Activated CD4-positive, alpha-beta T cell treated with anti-CD3 and anti-CD28 coated beads, Interleukin-2, amount 10 ng/mL, durations not matched to agents 24 days and 14 days (primary cell): ENCODE data around the gene SH3GLB1. TPM values are rescaled to one million over a fixed set of nuclear protein-coding genes. Genes with fewer than 3 reads are reported as not detected.

Source experiments
- DNase-seq: peaks from one replicate; pipeline ENCODE4 v3.0.0; 2022
- H3K27ac Mint-ChIP-seq: one replicate; pipeline ENCODE4 v1.8.0; 2022; ENCODE audit warnings: mild to moderate bottlenecking, mixed read lengths
- H3K27me3 Mint-ChIP-seq: one replicate; pipeline ENCODE4 v1.8.0; 2022; ENCODE audit warnings: mixed read lengths
- H3K36me3 Mint-ChIP-seq: one replicate; pipeline ENCODE4 v1.8.0; 2022; ENCODE audit warnings: low read depth, mild to moderate bottlenecking, mixed read lengths
- H3K4me1 Mint-ChIP-seq: one replicate; pipeline ENCODE4 v1.8.0; 2021; ENCODE audit warnings: mixed read lengths
- H3K4me3 Mint-ChIP-seq: one replicate; pipeline ENCODE4 v1.8.0; 2022; ENCODE audit warnings: mild to moderate bottlenecking, moderate library complexity, mixed read lengths
- H3K9me3 Mint-ChIP-seq: one replicate; pipeline ENCODE4 v1.8.0; 2021; ENCODE audit warnings: mixed read lengths
- intact Hi-C: fragments of 100-400 bp; cut with micrococcal nuclease; formaldehyde crosslinking; loops from one replicate; pipeline ENCODE4 v1.15.1; 2023
- total RNA-seq: library from RNA; stranded (reverse); gene quantifications from 2 replicates; pipeline ENCODE4 v1.2.3, GENCODE V29; 2022

Gene SH3GLB1
- total RNA-seq, 1 donor from 2014 or later, result 57.0 TPM

GRCh38 chr1:86748622-86749373 lies 44.4 kb downstream of the SH3GLB1 start:
- Mint-ChIP-seq H3K36me3 (peaks cover 18% of the 10 kb centered on the region), H3K9me3 (no peaks in the 10 kb centered on the region), H3K4me3 (no peak overlapping the region), H3K27ac (no peak overlapping the region), H3K27me3 (peaks cover 10% of the 10 kb centered on the region), H3K4me1 (no peaks in the 10 kb centered on the region)
- intact Hi-C loops, result no loop called here
- no peak for DNase-seq

- no peaks in the 10 kb centered on the region for H3K9me3 Mint-ChIP-seq
- peaks cover 11% of the 10 kb centered on the region for H3K36me3 Mint-ChIP-seq
- H3K4me3 Mint-ChIP-seq, result no peak overlapping the region
- H3K27ac Mint-ChIP-seq, result no peak overlapping the region
- H3K27me3 Mint-ChIP-seq, result peaks cover 15% of the 10 kb centered on the region
- intact Hi-C loops, result no loop called here
- no peak for DNase-seq
- no peaks in the 10 kb centered on the region for H3K4me1 Mint-ChIP-seq
These were observed 45.7 kb downstream of the SH3GLB1 start for GRCh38 chr1:86750076-86750475.

DNA sequence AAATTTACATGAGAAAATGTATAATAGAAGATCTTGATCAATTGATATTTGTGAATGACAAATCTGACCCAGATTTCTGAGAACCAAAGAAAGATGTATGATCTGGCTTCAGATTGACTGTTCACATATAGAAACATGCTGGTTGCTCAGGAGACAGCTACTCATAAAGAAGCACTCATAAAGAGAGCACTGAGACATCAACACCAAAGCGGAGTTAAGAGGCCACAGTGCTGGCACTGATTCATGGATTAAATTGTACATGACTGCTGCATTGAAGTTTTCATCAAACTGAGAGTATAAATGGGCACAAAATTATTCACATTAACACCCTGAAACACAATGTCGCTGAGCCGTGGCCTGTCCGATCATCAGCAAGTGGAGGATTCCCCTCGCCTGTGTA lies 46.2 kb downstream of the SH3GLB1 start:
- Mint-ChIP-seq H3K27ac (no peak overlapping the region), H3K4me1 (no peaks in the 10 kb centered on the region), H3K36me3 (peaks cover 9% of the 10 kb centered on the region), H3K4me3 (no peak overlapping the region), H3K9me3 (no peaks in the 10 kb centered on the region), H3K27me3 (peaks cover 15% of the 10 kb centered on the region)
- DNase-seq, result peak; percentile 52
- intact Hi-C loops, result no loop called here

DNA sequence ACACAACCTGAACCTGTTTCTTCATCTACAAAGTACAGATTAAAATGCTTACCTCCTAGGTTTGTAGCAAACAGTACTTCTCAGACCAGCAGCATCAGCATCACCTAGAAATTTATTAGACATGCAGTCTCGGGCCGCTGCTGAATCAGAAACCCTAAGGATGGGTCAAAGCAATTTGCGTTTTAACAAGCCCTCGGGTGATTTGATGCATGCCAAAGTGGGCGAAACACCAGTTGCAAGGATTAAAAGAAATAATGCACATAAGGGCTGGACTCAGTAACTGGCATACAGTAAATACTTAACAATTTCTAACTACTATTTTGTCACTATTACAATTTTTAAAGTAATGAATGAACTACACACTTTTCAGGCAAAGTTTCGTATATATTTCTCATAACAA lies 47.5 kb downstream of the SH3GLB1 start:
- Mint-ChIP-seq H3K27ac (no peak overlapping the region), H3K4me1 (no peaks in the 10 kb centered on the region), H3K4me3 (no peak overlapping the region), H3K36me3 (peaks cover 3% of the 10 kb centered on the region), H3K9me3 (no peaks in the 10 kb centered on the region), H3K27me3 (peaks cover 15% of the 10 kb centered on the region)
- intact Hi-C loops, result no loop called here
- DNase-seq, result peak; percentile 46

GRCh38 chr1:86753700-86754099 lies 49.3 kb downstream of the SH3GLB1 start:
- H3K4me1 Mint-ChIP-seq, result no peaks in the 10 kb centered on the region
- intact Hi-C loops, result no loop called here
- peaks cover 1% of the 10 kb centered on the region for H3K36me3 Mint-ChIP-seq
- peak; percentile 56 for DNase-seq
- no peak overlapping the region for H3K4me3 Mint-ChIP-seq
- peaks cover 15% of the 10 kb centered on the region for H3K27me3 Mint-ChIP-seq
- no peak overlapping the region for H3K27ac Mint-ChIP-seq
- no peaks in the 10 kb centered on the region for H3K9me3 Mint-ChIP-seq

DNA sequence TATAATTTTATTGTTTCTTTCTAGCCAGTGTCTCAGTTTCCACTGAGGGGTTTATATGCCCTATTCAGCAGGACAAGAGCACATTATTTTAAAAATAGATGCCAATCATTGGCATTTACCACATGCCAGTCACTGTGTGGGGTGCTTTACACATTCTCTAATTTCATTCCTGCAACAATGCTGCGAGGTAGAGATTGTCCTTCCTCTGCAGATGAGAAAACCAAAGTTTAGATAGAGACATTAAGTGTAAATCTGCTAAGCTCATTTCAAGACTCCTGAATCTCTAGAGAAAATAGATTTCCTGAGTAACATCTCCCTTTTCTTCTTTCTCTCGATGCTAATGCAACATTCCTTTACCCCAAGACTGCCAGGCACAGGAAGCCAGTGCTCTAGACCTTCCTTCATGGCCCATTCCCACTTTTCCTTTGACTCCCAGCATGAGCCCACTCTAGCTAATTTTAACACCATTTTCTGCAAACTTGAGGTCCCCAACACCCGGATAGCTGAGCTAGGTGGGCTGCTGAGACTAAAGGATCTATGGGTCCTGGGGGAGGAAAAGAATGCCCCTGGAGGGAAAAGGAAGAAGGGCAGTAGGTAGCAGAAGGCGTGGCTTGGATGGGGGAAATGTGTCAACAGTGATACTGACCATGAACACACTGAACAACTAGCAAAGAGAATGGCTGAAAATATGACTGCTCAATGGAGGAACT lies 50.0 kb downstream of the SH3GLB1 start:
- peak; percentile 44 for DNase-seq
- H3K9me3 Mint-ChIP-seq, result no peaks in the 10 kb centered on the region
- intact Hi-C loops, result no loop called here
- peaks cover 15% of the 10 kb centered on the region for H3K27me3 Mint-ChIP-seq
- no peaks in the 10 kb centered on the region for H3K4me1 Mint-ChIP-seq
- H3K4me3 Mint-ChIP-seq, result no peak overlapping the region
- H3K27ac Mint-ChIP-seq, result no peak overlapping the region
- peaks cover 1% of the 10 kb centered on the region for H3K36me3 Mint-ChIP-seq

- Mint-ChIP-seq H3K9me3 (peaks cover 4% of the 10 kb centered on the region), H3K36me3 (no peaks in the 10 kb centered on the region), H3K4me3 (no peak overlapping the region), H3K27ac (no peak overlapping the region), H3K4me1 (no peaks in the 10 kb centered on the region), H3K27me3 (peaks cover 15% of the 10 kb centered on the region)
- DNase-seq, result no peak
- intact Hi-C loops, result no loop called here
These were observed 51.7 kb downstream of the SH3GLB1 start for GRCh38 chr1:86756062-86756406.

DNA sequence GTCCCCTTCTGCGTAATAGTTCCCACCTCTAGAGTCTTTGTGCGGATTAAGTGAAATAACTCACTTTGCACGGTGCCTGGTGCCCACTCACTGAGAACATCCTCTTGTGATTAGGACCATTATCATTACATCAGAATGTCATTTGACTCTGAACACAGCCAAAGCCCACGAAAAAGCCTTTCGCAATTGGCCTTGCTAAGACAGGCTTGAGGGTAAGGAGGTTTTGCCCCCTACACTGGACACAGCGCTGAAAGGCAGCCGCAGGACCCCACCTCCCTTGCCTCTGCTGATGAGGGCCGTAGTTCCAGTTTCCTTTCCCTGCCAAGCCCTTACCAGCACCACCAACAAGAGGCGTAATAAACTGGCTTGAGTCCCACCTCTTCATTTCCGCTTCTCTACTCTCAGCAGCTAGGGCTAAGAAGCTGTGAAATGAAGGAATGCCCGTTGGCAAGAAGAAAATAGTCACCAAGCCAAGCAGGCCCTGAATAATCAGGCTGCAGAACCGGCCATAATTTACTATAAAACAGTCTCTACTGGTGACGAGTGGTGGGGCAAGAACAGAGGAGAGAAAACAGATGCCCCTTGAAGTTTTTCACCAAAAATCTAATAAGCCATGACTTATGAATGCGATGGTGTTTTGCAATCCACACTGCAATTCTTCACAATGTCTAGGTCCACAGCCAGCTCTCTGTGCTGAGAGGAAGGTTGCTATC lies 53.1 kb downstream of the SH3GLB1 start:
- intact Hi-C loops, result no loop called here
- H3K27ac Mint-ChIP-seq, result no peak overlapping the region
- H3K4me1 Mint-ChIP-seq, result no peaks in the 10 kb centered on the region
- peaks cover 11% of the 10 kb centered on the region for H3K27me3 Mint-ChIP-seq
- no peaks in the 10 kb centered on the region for H3K36me3 Mint-ChIP-seq
- peaks cover 4% of the 10 kb centered on the region for H3K9me3 Mint-ChIP-seq
- DNase-seq, result no peak
- H3K4me3 Mint-ChIP-seq, result no peak overlapping the region

DNA sequence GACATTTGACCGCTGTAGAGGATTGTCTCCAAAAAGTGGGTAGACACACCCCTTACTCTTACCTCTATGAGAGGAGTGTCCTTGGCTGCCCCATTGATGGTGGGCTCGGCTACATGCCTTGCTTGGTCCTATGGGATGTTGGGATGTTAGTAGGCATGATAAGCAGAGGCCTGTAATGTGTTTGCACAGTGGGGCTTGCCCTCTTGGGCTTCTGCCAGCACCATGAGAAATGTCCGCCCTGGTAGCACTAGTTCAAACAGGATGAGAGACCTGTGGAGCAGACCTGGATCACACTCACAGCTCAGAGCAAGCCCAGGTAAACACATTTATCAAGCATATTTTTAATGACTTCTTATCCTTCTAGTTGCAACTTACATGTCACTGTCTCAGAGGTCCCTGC lies 54.2 kb downstream of the SH3GLB1 start:
- H3K27me3 Mint-ChIP-seq, result peaks cover 5% of the 10 kb centered on the region
- no peaks in the 10 kb centered on the region for H3K4me1 Mint-ChIP-seq
- DNase-seq, result no peak

DNA sequence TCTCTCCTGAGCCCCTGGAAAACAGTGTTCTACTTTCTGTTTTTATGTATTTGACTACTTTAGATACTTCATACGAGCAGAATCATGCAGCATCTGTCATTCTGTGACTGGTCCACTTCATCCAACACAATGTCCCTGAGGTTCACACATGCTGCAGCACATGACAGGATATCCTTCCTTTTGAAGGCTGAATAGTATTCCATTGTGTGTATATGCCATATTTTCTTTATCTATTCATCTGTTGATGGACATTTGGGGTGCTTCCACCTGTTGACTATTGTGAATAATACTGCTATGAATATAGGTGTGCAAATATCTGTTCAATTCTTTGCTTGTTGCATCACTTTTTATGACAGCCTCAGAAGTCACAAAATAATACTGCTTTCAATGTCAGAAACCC lies 55.8 kb downstream of the SH3GLB1 start:
- H3K36me3 Mint-ChIP-seq, result no peaks in the 10 kb centered on the region
- H3K4me3 Mint-ChIP-seq, result no peak overlapping the region
- intact Hi-C loops, result no loop called here
- H3K27ac Mint-ChIP-seq, result no peak overlapping the region
- no peak for DNase-seq
- H3K27me3 Mint-ChIP-seq, result peaks cover 2% of the 10 kb centered on the region
- H3K4me1 Mint-ChIP-seq, result no peaks in the 10 kb centered on the region
- H3K9me3 Mint-ChIP-seq, result peaks cover 6% of the 10 kb centered on the region

More for the DNA sequence above, 54.2 kb downstream of the SH3GLB1 start:
- Mint-ChIP-seq H3K4me3 (no peak overlapping the region), H3K9me3 (peaks cover 4% of the 10 kb centered on the region), H3K36me3 (no peaks in the 10 kb centered on the region), H3K27ac (no peak overlapping the region)
- intact Hi-C loops, result no loop called here

DNA sequence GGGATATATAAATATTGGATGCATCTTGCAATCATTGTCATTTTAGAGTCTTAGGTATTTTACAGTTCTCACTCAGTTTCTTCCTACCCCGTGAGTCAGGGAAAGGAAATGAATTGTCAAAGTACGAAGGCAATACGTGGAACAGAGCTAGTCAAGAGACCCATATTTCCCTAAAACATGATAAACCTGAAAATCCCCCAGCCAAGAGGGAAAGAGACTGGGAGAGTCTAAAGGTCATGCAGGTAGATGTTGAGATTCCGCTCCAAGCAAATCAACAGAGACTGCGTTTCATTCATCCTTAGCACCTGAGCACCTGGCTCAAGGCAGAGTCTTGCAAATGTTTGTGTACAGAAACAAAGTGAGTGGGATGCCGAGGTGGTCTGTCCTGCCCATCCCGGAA lies 58.0 kb downstream of the SH3GLB1 start:
- Mint-ChIP-seq H3K9me3 (peaks cover 12% of the 10 kb centered on the region), H3K27ac (no peak overlapping the region), H3K4me1 (no peaks in the 10 kb centered on the region), H3K4me3 (no peak overlapping the region), H3K27me3 (peaks cover 6% of the 10 kb centered on the region), H3K36me3 (no peaks in the 10 kb centered on the region)
- no peak for DNase-seq
- intact Hi-C loops, result no loop called here

DNA sequence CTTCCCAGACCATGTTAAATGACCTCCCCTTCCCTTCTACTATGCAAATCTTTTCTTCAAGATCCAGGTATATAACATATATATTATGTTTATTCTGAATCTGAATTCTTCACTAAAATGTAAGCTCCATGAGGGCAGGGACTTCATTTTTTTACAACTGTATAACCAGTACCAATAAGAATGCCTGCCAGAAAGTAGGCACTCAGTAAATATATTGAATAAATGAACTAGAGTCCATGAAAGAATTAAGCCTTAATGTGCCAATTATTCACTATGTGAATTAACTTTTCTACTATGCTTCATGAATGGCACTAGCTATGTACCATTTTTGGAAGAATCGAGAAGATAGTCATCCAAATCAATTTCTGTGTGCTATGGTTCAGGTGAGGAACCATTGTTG lies 60.1 kb downstream of the SH3GLB1 start:
- DNase-seq, result no peak
- H3K4me3 Mint-ChIP-seq, result no peak overlapping the region
- H3K27ac Mint-ChIP-seq, result no peak overlapping the region
- peaks cover 7% of the 10 kb centered on the region for H3K27me3 Mint-ChIP-seq
- peaks cover 13% of the 10 kb centered on the region for H3K9me3 Mint-ChIP-seq
- intact Hi-C loops, result no loop called here
- no peaks in the 10 kb centered on the region for H3K36me3 Mint-ChIP-seq
- no peaks in the 10 kb centered on the region for H3K4me1 Mint-ChIP-seq

DNA sequence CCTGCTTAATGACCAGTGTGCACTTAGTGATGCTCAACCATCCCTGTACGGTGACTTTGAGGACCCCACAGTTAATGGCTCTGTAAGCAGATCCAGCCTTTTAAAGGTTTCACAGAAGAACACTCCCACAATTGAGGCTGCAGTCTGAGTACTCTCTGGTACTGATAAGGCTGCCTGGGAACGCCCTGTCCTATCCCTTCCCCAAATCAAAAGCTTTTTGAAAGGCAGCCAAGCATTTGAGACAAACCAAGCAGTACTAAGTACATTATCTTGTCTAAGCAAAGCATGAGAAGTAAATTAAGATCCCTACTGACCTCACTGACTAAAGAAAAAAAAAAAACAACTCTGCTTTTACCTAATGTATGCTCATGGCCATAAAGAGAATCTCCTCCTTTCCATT lies 60.7 kb downstream of the SH3GLB1 start:
- H3K9me3 Mint-ChIP-seq, result peaks cover 11% of the 10 kb centered on the region
- no peaks in the 10 kb centered on the region for H3K4me1 Mint-ChIP-seq
- DNase-seq, result no peak
- no peak overlapping the region for H3K27ac Mint-ChIP-seq
- no peak overlapping the region for H3K4me3 Mint-ChIP-seq
- intact Hi-C loops, result no loop called here
- no peaks in the 10 kb centered on the region for H3K36me3 Mint-ChIP-seq
- H3K27me3 Mint-ChIP-seq, result peaks cover 7% of the 10 kb centered on the region

- intact Hi-C loops, result no loop called here
- no peak overlapping the region for H3K4me3 Mint-ChIP-seq
These were observed 61.3 kb downstream of the SH3GLB1 start for GRCh38 chr1:86765674-86766073.

More at GRCh38 chr1:86765674-86766073, 61.3 kb downstream of the SH3GLB1 start:
- no peak for DNase-seq
- no peaks in the 10 kb centered on the region for H3K36me3 Mint-ChIP-seq
- H3K4me1 Mint-ChIP-seq, result no peaks in the 10 kb centered on the region
- no peak overlapping the region for H3K27ac Mint-ChIP-seq
- H3K27me3 Mint-ChIP-seq, result peaks cover 7% of the 10 kb centered on the region
- peaks cover 10% of the 10 kb centered on the region for H3K9me3 Mint-ChIP-seq
